ENCODE data around the gene RIPK4.

Gene RIPK4

GRCh38 chr21:41769111-41769510 is 2.3 kb upstream of the RIPK4 start:
- no peak for DNase-seq (ENCODE audit: low read depth)

GRCh38 chr21:41768437-41769042 is 1.7 kb upstream of the RIPK4 start:
- no peak for DNase-seq (ENCODE audit: low read depth)

- no peak for DNase-seq (ENCODE audit: low read depth)
Measured at GRCh38 chr21:41767606-41768436, 969 bp upstream of the RIPK4 start.

- no peak for DNase-seq (ENCODE audit: low read depth)
Measured at GRCh38 chr21:41765973-41766882, 624 bp downstream of the RIPK4 start.

- DNase-seq (ENCODE audit: low read depth), result no peak
Measured at GRCh38 chr21:41765420-41765821, 1.4 kb downstream of the RIPK4 start.

GRCh38 chr21:41764558-41765419 is 2.1 kb downstream of the RIPK4 start:
- DNase-seq (ENCODE audit: low read depth), result no peak

- DNase-seq (ENCODE audit: low read depth), result no peak
Measured at GRCh38 chr21:41763996-41764395, 2.9 kb downstream of the RIPK4 start.

GRCh38 chr21:41763398-41763931 is 3.4 kb downstream of the RIPK4 start:
- DNase-seq (ENCODE audit: low read depth), result no peak

GRCh38 chr21:41762753-41763152 is 4.1 kb downstream of the RIPK4 start:
- DNase-seq (ENCODE audit: low read depth), result no peak

- DNase-seq (ENCODE audit: low read depth), result no peak
Measured at GRCh38 chr21:41761934-41762635, 4.8 kb downstream of the RIPK4 start.

GRCh38 chr21:41761211-41761933 is 5.5 kb downstream of the RIPK4 start:
- DNase-seq (ENCODE audit: low read depth), result no peak

- DNase-seq (ENCODE audit: low read depth), result no peak
Measured at GRCh38 chr21:41760411-41760810, 6.4 kb downstream of the RIPK4 start.

GRCh38 chr21:41759926-41760325 is 6.9 kb downstream of the RIPK4 start:
- no peak for DNase-seq (ENCODE audit: low read depth)

- no peak for DNase-seq (ENCODE audit: low read depth)
Measured at GRCh38 chr21:41759214-41759840, 7.5 kb downstream of the RIPK4 start.

GRCh38 chr21:41758550-41758949 is 8.3 kb downstream of the RIPK4 start:
- DNase-seq (ENCODE audit: low read depth), result no peak

GRCh38 chr21:41755934-41756773 is 10.7 kb downstream of the RIPK4 start:
- no peak for DNase-seq (ENCODE audit: low read depth)

GRCh38 chr21:41755258-41755933 is 11.5 kb downstream of the RIPK4 start:
- DNase-seq (ENCODE audit: low read depth), result no peak

- DNase-seq (ENCODE audit: low read depth), result no peak
Measured at GRCh38 chr21:41754479-41754891, 12.4 kb downstream of the RIPK4 start.

Measured in stimulated activated CD8-positive, alpha-beta memory T cell treated with anti-CD3 and anti-CD28 coated beads, Interleukin-12 subunit alpha, Interleukin-12 subunit beta, amount 100 ng/mL, for 1 hour (primary cell).